Fibroblast of mammary gland (primary cell): ENCODE measurements around the gene GNAL.

Source experiments
- DNase-seq: peaks from one replicate; pipeline ENCODE4 v3.0.0-alpha.2; 2010; ENCODE audit warnings: low read depth
- H3K4me3 ChIP-seq: 2 replicates; pipeline ENCODE4 v1.5.1; 2011; ENCODE audit warnings: low read depth, mild to moderate bottlenecking, low read length, moderate library complexity; ENCODE audit not compliant: control insufficient read depth
- TF ChIP-seq, protein P1 (sequence below): conservative IDR thresholded peaks from 2 replicates; pipeline ENCODE4 v1.5.1; 2011; ENCODE audit warnings: low read depth, low read length, inconsistent platforms; ENCODE audit not compliant: control insufficient read depth, insufficient read depth

GNAL gene

DNA sequence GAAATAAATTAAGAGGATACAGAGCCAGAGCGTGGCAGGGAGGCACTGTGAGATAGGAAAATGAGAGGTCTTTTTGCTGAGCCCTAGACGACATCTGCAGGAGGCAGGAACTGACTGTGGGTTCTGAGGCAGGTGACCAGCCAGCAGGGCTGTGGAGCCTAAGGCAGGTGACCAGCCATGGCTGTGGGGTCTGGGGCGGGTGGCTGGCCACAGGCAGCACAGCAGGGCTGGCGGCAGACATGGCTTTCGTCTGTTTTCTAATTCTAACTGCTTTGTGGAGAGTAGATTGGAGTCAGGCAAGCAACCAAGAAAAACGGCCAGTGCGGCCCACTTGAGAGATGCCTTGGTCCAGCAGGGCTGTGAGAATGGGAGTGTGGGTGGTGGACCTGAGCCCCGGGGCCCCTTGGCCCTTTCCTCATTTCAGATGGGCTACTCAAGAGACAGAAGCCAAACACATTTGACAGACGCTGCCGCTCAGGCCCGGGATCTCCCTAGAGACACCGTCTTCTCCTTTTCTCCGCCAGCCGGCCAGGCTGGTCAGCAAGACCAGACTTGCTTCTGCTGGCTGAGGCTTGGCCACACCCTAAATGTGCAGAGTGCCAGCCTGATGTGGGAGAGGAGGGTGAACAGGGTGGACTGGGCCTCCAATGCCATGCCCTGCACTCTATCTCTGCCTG, 19.7 kb upstream of the GNAL start:
- H3K4me3 ChIP-seq = no peak overlapping the region
- TF ChIP-seq, protein P1, sequence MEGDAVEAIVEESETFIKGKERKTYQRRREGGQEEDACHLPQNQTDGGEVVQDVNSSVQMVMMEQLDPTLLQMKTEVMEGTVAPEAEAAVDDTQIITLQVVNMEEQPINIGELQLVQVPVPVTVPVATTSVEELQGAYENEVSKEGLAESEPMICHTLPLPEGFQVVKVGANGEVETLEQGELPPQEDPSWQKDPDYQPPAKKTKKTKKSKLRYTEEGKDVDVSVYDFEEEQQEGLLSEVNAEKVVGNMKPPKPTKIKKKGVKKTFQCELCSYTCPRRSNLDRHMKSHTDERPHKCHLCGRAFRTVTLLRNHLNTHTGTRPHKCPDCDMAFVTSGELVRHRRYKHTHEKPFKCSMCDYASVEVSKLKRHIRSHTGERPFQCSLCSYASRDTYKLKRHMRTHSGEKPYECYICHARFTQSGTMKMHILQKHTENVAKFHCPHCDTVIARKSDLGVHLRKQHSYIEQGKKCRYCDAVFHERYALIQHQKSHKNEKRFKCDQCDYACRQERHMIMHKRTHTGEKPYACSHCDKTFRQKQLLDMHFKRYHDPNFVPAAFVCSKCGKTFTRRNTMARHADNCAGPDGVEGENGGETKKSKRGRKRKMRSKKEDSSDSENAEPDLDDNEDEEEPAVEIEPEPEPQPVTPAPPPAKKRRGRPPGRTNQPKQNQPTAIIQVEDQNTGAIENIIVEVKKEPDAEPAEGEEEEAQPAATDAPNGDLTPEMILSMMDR = no peak
- no peak for DNase-seq

DNA sequence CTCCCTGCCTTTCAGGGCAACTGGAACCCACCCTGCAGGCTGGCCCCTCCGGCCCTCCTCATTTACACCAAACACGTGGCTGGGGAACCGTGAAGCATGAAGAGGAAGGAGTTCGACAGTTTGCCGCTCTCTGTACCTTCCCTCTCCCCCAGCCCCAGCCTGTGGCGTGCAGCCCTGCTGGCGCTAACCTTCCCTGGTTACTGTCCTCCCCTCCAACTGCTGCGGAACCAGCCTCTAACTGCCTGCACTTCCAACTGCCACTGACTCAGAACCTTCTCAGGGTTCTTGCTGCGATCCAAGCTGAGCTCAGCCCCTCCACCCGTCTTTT, 19.2 kb upstream of the GNAL start:
- TF ChIP-seq, protein P1 = no peak
- H3K4me3 ChIP-seq = no peak overlapping the region
- no peak for DNase-seq

DNA sequence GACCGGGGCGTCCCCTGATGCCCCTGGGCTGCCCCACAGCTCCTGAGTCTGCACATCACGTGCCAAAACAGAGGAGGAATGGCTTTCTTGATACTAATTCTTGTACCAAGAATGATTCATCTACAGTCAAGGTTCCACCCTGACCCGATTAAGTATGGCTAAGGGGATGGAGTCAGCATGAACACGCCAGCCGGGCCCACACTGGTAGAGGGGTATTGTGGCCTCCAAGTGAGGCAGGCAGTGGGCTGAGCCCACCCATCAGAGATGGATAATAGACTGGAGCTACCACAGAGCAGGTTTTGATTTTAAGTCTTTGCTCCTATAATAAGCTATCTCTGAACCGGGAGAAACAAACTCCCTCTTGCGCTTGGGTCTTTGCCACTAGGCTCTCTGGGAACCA, 17.9 kb upstream of the GNAL start:
- DNase-seq = no peak
- TF ChIP-seq, protein P1 = no peak

DNA sequence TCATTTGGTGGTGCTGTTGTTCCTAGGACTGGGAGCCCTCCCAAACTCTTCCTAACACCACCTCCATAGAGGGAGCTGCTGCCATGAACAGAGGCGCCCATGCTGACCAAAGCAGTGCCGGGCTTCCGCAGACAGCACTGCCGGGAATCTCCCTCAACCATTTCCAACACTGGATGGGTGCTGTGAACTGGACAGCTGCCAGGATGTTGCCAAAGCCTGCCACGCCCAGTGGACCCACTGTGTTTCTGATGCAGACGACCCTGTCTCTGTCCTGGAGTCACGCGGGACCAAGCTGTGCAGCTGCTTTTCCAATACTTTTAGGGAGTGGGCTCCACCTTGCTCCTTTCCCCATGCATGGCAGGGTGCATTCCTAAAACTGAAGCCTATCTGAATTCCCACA, 16.9 kb upstream of the GNAL start:
- TF ChIP-seq, protein P1 = no peak
- no peak for DNase-seq
- H3K4me3 ChIP-seq = no peak overlapping the region

More for the DNA sequence above, 17.9 kb upstream of the GNAL start:
- H3K4me3 ChIP-seq = no peak overlapping the region

DNA sequence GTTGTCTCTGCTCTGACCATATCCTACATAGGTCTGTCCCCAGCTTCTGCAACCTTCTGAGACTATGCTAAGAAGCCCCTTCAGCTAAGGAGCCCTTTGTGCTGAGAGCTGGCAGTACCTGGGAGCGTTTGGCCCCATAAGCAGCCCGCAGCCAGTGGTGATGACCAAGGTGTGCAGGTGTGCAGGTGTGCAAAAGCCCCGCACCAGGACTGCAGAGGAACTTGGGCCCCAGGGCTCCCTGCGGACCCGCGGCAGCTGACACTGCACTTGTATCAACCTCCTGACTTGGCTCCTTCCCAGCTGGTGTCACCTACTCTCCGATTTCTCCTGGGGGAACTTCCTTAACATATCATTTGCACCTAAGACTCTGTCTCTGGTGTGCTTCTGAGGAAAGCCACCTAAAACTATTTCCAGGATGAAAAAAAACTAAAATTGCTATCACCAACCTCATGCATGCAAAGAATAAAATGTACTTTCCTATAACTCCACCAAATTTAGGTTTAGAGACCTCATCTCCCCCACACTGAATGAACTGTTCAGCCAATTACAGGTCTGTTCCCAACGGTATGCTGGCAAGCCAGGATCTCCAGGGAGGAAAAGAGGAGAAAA, 16.1 kb upstream of the GNAL start:
- H3K4me3 ChIP-seq = no peak overlapping the region
- TF ChIP-seq, protein P1 = no peak
- DNase-seq = no peak

DNA sequence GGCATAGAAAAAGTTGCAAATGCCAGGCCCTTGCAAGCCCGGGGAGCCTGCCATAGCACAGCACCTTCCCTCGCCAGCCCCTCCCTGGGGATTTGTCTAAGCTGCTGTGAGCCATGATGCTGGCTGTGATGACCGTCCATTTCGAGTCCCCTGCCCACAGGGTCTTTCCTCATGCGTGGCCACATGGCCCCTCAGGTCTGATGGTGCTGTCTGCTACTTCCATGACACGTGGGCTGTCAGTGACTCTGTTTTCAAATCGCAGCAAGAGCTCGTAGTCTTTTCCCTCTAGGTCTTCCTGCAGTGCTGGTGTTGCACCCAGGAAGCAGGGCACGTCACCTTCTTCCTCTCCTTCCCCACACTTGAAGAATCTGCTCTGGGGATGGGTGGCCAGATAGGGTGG, 15.5 kb upstream of the GNAL start:
- no peak overlapping the region for H3K4me3 ChIP-seq
- TF ChIP-seq, protein P1 = no peak
- DNase-seq = no peak
